Panc1 (cell line): ENCODE data around the gene DENND10. TPM values are rescaled to one million over a fixed set of nuclear protein-coding genes. Genes with fewer than 3 reads are reported as not detected.

ENCODE experiments used
- ATAC-seq: fragments of 200-7000 bp; cut with Tn5 transposase; 2 replicates; pipeline ENCODE4 v1.9.1; 2020; ENCODE audit warnings: mild to moderate bottlenecking, moderate library complexity
- BruUV-seq: library from RNA; stranded (reverse); fragments of 400-500 nt; replicated peaks from 2 replicates; lab custom pipeline; 2021; lab: Mats Ljungman, UMichigan
- CTCF ChIA-PET: fragments of 300-600 bp; sonication (Branson Sonifier 250); formaldehyde crosslinking; loops from one replicate; lab custom pipeline; 2022; ENCODE audit warnings: antibody characterized with exemption; lab: Charles Lee
- POLR2A ChIA-PET: fragments of 300-600 bp; sonication (Branson Sonifier 250); formaldehyde crosslinking; loops from one replicate; lab custom pipeline; 2022; ENCODE audit warnings: antibody characterized with exemption; lab: Charles Lee
- DNase-seq: peaks from one replicate; pipeline ENCODE4 v3.0.0-alpha.2; 2010; ENCODE audit warnings: low read depth, low spot score
- H3K27ac ChIP-seq: 2 replicates; pipeline ENCODE4 v1.5.1; 2011; ENCODE audit warnings: mild to moderate bottlenecking, low read length, inconsistent platforms
- H3K27me3 ChIP-seq: fragments of 200-500 bp; sonication (Bioruptor generic); 2 replicates; pipeline ENCODE4 v1.6.0; 2014; ENCODE audit warnings: low read length, inconsistent platforms; ENCODE audit not compliant: control insufficient read depth, insufficient read depth
- H3K36me3 ChIP-seq: fragments of 200-500 bp; sonication (Bioruptor generic); 2 replicates; pipeline ENCODE4 v1.5.1; 2014; ENCODE audit warnings: inconsistent platforms, mild to moderate bottlenecking, low read length, moderate library complexity; ENCODE audit not compliant: control insufficient read depth, insufficient read depth
- H3K4me1 ChIP-seq: 2 replicates; pipeline ENCODE4 v1.5.1; 2011; ENCODE audit warnings: inconsistent platforms, mild to moderate bottlenecking, low read length, moderate library complexity; ENCODE audit not compliant: control insufficient read depth, insufficient read depth
- H3K4me3 ChIP-seq, 2 experiments: 2 replicates each; pipeline ENCODE4 v1.5.1; 2011 to 2012; ENCODE audit warnings: low read depth in 2 of 2, low read length in 2 of 2, mild to moderate bottlenecking in 2 of 2, inconsistent platforms in 1 of 2, moderate library complexity in 1 of 2
- H3K9me3 ChIP-seq: fragments of 200-500 bp; sonication (Bioruptor generic); 2 replicates; pipeline ENCODE4 v1.5.1; 2014; ENCODE audit warnings: low read depth, mild to moderate bottlenecking, inconsistent platforms, low read length, moderate library complexity; ENCODE audit not compliant: control insufficient read depth, insufficient read depth
- POLR2AphosphoS5 ChIP-seq: IDR thresholded peaks from 2 replicates; pipeline ENCODE4 v1.6.1; 2012; ENCODE audit warnings: mild to moderate bottlenecking, low read depth, low read length, moderate library complexity
- SIN3A ChIP-seq: IDR thresholded peaks from 2 replicates; pipeline ENCODE4 v1.6.1; 2012; ENCODE audit warnings: low read depth, mild to moderate bottlenecking, low read length, moderate library complexity, borderline replicate concordance; ENCODE audit not compliant: insufficient read depth
- TCF7L2 ChIP-seq: IDR thresholded peaks from 2 replicates; pipeline ENCODE4 v1.6.1; 2011; ENCODE audit warnings: mild to moderate bottlenecking, low read depth, low read length, inconsistent platforms
- in situ Hi-C: cut with HindIII; loops from 2 replicates; pipeline ENCODE4 v1.10.0; 2016; ENCODE audit warnings: low sequenced_read_pairs, low pct_unique_long_range_greater_than_20kb
- intact Hi-C: fragments of 100-400 bp; cut with micrococcal nuclease; formaldehyde crosslinking; loops from one replicate; pipeline ENCODE4 v1.10.0; 2022; ENCODE audit not compliant: unreplicated experiment
- total RNA-seq: library from RNA; stranded (reverse); gene quantifications from one replicate; pipeline ENCODE4 v1.2.1, GENCODE V29; 2021; ENCODE audit not compliant: unreplicated experiment
- TF ChIP-seq, protein P1 (sequence below): fragments of 450-650 bp; IDR thresholded peaks from 2 replicates; pipeline ENCODE4 v1.5.1; 2017; ENCODE audit warnings: mild to moderate bottlenecking
- TF ChIP-seq, protein P2 (sequence below), 2 experiments: IDR thresholded peaks; 2 replicates each; pipeline ENCODE4 v1.6.1; 2011 to 2012; ENCODE audit warnings: low read depth in 2 of 2, control low read depth in 1 of 2, low read length in 1 of 2, mild to moderate bottlenecking in 1 of 2, moderate library complexity in 1 of 2; ENCODE audit not compliant: insufficient read depth in 1 of 2

DENND10 gene
- total RNA-seq, 1 experiment from 2014 or later: 72.8 TPM

DNA sequence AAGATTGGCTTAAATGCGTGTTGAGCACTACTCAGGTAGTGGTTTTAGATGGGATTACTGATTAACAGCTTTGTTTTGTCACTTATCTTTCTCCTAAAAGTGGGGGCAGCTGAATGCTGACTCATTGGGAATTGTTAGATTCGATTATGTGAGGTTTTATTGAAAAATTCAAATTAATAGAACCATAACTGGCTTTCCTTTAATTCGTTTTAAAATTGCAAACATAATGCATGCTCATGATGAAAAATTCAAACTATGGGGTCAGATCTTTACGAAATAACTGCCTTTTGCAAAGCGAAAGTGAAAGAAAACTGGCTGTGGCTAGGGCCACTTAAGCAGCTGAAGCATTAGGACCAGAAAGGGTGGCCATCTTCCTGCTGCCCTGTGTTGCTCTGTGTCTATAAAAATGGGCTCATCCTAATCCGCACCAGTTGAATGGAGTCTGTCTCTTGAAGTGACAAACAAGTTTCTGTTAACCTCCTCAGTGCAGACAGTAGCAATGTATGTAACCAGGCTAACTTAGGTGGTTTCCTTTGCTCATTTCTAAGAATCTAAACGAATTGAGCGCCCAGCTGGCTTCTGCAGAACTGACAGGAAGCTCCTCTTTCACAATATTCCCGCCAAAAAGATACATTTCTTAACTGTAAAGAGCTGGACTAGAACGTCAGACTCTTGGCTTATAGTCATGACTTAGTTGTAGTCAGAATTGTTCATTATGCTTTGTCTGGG, 27.8 kb downstream of the DENND10 start:
- TF ChIP-seq TCF7L2: no peak
- no peak for TF ChIP-seq POLR2AphosphoS5
- TF ChIP-seq, protein P1, sequence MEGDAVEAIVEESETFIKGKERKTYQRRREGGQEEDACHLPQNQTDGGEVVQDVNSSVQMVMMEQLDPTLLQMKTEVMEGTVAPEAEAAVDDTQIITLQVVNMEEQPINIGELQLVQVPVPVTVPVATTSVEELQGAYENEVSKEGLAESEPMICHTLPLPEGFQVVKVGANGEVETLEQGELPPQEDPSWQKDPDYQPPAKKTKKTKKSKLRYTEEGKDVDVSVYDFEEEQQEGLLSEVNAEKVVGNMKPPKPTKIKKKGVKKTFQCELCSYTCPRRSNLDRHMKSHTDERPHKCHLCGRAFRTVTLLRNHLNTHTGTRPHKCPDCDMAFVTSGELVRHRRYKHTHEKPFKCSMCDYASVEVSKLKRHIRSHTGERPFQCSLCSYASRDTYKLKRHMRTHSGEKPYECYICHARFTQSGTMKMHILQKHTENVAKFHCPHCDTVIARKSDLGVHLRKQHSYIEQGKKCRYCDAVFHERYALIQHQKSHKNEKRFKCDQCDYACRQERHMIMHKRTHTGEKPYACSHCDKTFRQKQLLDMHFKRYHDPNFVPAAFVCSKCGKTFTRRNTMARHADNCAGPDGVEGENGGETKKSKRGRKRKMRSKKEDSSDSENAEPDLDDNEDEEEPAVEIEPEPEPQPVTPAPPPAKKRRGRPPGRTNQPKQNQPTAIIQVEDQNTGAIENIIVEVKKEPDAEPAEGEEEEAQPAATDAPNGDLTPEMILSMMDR: no peak
- TF ChIP-seq SIN3A: no peak
- TF ChIP-seq, protein P2, sequence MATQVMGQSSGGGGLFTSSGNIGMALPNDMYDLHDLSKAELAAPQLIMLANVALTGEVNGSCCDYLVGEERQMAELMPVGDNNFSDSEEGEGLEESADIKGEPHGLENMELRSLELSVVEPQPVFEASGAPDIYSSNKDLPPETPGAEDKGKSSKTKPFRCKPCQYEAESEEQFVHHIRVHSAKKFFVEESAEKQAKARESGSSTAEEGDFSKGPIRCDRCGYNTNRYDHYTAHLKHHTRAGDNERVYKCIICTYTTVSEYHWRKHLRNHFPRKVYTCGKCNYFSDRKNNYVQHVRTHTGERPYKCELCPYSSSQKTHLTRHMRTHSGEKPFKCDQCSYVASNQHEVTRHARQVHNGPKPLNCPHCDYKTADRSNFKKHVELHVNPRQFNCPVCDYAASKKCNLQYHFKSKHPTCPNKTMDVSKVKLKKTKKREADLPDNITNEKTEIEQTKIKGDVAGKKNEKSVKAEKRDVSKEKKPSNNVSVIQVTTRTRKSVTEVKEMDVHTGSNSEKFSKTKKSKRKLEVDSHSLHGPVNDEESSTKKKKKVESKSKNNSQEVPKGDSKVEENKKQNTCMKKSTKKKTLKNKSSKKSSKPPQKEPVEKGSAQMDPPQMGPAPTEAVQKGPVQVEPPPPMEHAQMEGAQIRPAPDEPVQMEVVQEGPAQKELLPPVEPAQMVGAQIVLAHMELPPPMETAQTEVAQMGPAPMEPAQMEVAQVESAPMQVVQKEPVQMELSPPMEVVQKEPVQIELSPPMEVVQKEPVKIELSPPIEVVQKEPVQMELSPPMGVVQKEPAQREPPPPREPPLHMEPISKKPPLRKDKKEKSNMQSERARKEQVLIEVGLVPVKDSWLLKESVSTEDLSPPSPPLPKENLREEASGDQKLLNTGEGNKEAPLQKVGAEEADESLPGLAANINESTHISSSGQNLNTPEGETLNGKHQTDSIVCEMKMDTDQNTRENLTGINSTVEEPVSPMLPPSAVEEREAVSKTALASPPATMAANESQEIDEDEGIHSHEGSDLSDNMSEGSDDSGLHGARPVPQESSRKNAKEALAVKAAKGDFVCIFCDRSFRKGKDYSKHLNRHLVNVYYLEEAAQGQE (IDR thresholded peaks at IDR 0.05; ENCODE audit: insufficient read depth in 1 of 2, low read depth in 2 of 2, low read length in 1 of 2): no peak
- in situ Hi-C loops: no loop called here
- peak overlapping the region; percentile 2 to 33; a peak in 2 of 4 replicates for H3K4me3 ChIP-seq
- H3K27ac ChIP-seq: peak overlapping the region; percentile 74
- DNase-seq (no peak), ATAC-seq (peak; percentile 72)
- H3K4me1 ChIP-seq: peaks cover 6% of the 10 kb centered on the region; the same call in 1 of the 2 replicates
- ChIA-PET CTCF (no interaction called here), POLR2A (no interaction called here)
- intact Hi-C loops: no loop called here
- H3K36me3 ChIP-seq: peaks cover 13% of the 10 kb centered on the region
- no TSS peak for BruUV-seq
- H3K9me3 ChIP-seq: no peaks in the 10 kb centered on the region
- H3K27me3 ChIP-seq: no peaks in the 10 kb centered on the region

DNA sequence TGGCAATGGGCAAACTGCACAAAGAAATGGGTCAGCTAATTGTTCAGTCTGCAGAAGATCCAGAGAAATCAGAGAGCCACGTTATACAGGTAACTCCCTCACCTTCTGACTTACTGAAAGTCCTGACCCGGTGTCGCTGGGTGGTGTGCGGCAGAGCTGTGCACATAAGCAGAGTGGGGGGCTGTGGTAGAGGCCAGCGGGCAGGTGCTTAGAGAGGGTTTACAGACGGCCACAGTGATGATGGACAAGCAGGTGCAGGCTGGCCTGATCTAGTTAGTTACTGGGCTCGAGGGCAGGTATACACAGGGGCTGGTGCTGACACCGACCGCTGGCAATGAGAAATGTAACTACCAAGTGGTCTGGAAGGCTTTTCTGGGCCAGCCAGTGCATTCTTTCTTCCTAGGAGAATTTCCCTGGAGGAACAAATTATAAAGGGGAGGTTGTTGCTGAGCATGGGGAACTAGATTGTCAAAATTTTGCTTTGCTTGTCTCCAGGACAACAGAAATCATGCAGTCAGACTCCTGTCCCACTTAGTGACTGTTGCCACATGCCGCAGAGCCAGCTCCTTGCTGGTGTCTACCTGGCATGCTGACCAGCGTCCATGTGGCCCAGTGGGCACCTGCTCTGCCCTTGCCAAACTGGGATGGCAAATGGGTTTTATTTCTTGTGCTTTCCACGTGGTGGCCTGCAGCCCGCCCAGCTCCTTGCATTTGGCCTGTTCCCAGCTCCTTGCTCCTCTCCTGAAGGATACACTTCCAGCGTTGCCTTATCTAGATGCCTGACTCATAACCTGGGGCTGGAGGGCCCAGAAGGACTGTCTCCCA, 28.8 kb downstream of the DENND10 start:
- ChIA-PET POLR2A (interaction anchor here (0.6 kb wide), 1 partner anchor 718 kb away, joined by 11 read pairs; no protein-coding TSS in a partner anchor), CTCF (no interaction called here)

More for the DNA sequence above, 28.8 kb downstream of the DENND10 start:
- Histone ChIP-seq H3K36me3 (peaks cover 13% of the 10 kb centered on the region), H3K27ac (no peak overlapping the region), H3K9me3 (no peaks in the 10 kb centered on the region), H3K27me3 (no peaks in the 10 kb centered on the region), H3K4me3 (no peak overlapping the region), H3K4me1 (peaks cover 6% of the 10 kb centered on the region; the same call in 1 of the 2 replicates)
- BruUV-seq: no TSS peak
- TF ChIP-seq, protein P1: no peak
- TF ChIP-seq TCF7L2 (no peak), SIN3A (no peak), POLR2AphosphoS5 (no peak)
- TF ChIP-seq, protein P2 (IDR thresholded peaks at IDR 0.05; ENCODE audit: insufficient read depth in 1 of 2, low read depth in 2 of 2, low read length in 1 of 2): no peak
- DNase-seq (no peak), ATAC-seq (peak; percentile 37; the same call in 1 of the 2 replicates)
- in situ Hi-C loops: no loop called here
- intact Hi-C loops: no loop called here
